ENCODE measurements around the gene ME1. TPM values are rescaled to one million over a fixed set of nuclear protein-coding genes. Genes with fewer than 3 reads are reported as not detected.

ME1 gene
- 10 to 100 TPM; 11.0 to 11.4 TPM for total RNA-seq

DNA sequence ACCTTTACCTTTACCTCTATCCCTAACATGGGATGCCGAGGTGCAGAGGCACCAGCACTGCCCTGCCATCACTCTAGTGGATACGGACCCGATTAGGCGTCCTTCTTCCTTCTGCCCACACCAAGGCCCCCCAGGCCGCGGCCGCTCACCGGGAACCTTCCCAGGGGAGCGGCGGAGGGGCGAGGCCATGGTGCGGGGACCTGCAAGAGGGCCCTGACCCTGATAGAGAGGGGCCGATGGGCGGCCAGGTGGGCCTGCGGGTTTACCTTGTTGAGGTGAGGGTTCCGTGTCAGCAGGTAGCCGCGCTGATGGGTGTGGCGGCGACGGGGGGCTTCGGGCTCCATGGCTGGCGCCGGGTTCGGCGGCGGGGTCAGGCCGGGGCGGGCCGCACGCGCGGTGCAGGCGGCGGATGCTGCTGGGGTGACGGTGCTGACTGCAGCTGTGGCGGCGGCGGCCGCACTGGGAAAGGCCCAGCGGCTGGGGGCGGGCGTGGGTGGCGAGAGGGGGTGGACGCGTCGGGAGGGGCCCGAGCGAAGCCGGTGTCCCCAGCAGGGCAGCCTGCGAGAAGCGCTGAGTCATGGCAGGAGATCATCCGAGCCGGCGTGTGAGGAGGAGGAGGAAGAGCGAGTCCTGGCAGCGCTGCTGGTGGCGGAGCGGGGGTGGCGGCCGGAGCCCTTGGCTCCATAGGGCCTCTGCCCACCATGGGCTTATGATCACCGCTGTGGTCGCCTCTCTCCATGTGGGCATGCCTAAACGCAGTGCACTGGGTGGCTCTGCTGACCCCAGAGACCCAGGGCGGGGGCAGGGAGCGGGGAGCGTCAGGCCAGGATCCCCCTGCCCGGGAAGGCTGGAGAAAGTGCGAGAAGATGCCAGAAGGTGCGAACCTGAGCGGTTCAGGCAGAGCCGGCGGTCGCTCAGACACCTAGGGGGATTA lies at the start of gene ME1:
TSS of gene ME1 (minus strand) at position 441 of the 934 bp plus-strand sequence. CDS start at position 344, 97 bp downstream.
- no peaks in the 10 kb centered on the region for H3K9me3 ChIP-seq
- no peaks in the 10 kb centered on the region for H3K4me1 ChIP-seq
- H3K27me3 ChIP-seq: no peaks in the 10 kb centered on the region
- peak within 1 kb of the TSS; percentile 68 to 81 for H3K9ac ChIP-seq (ENCODE audit: low read depth in 2 of 2, low read length in 2 of 2)
- no peaks in the 10 kb centered on the region for H3K36me3 ChIP-seq
- peak; percentile 83 for DNase-seq
- H3K4me3 ChIP-seq: peak within 1 kb of the TSS; percentile 70
- intact Hi-C loops (cut with DNase I): no loop called here
- H3K27ac ChIP-seq: peak within 1 kb of the TSS; percentile 58
- TF ChIP-seq, protein P1, sequence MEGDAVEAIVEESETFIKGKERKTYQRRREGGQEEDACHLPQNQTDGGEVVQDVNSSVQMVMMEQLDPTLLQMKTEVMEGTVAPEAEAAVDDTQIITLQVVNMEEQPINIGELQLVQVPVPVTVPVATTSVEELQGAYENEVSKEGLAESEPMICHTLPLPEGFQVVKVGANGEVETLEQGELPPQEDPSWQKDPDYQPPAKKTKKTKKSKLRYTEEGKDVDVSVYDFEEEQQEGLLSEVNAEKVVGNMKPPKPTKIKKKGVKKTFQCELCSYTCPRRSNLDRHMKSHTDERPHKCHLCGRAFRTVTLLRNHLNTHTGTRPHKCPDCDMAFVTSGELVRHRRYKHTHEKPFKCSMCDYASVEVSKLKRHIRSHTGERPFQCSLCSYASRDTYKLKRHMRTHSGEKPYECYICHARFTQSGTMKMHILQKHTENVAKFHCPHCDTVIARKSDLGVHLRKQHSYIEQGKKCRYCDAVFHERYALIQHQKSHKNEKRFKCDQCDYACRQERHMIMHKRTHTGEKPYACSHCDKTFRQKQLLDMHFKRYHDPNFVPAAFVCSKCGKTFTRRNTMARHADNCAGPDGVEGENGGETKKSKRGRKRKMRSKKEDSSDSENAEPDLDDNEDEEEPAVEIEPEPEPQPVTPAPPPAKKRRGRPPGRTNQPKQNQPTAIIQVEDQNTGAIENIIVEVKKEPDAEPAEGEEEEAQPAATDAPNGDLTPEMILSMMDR (IDR thresholded peaks at IDR 0.05): no peak

- Histone ChIP-seq H3K9ac (ENCODE audit: low read depth in 2 of 2, low read length in 2 of 2) (no peak overlapping the region), H3K27ac (no peak overlapping the region), H3K36me3 (no peaks in the 10 kb centered on the region), H3K9me3 (no peaks in the 10 kb centered on the region), H3K27me3 (no peaks in the 10 kb centered on the region), H3K4me1 (no peaks in the 10 kb centered on the region), H3K4me3 (no peak overlapping the region)
- intact Hi-C loops (cut with DNase I): no loop called here
- TF ChIP-seq, protein P1 (IDR thresholded peaks at IDR 0.05): no peak
- no peak for DNase-seq
Observed at GRCh38 chr6:83480470-83480869, 49.6 kb upstream of the ME1 start.

GRCh38 chr6:83479389-83479788 lies 48.5 kb upstream of the ME1 start:
- Histone ChIP-seq H3K4me1 (no peaks in the 10 kb centered on the region), H3K9me3 (no peaks in the 10 kb centered on the region), H3K4me3 (no peak overlapping the region), H3K9ac (ENCODE audit: low read depth in 2 of 2, low read length in 2 of 2) (no peak overlapping the region), H3K27me3 (no peaks in the 10 kb centered on the region), H3K27ac (no peak overlapping the region), H3K36me3 (no peaks in the 10 kb centered on the region)
- TF ChIP-seq, protein P1 (IDR thresholded peaks at IDR 0.05): no peak
- intact Hi-C loops (cut with DNase I): no loop called here
- DNase-seq: no peak

DNA sequence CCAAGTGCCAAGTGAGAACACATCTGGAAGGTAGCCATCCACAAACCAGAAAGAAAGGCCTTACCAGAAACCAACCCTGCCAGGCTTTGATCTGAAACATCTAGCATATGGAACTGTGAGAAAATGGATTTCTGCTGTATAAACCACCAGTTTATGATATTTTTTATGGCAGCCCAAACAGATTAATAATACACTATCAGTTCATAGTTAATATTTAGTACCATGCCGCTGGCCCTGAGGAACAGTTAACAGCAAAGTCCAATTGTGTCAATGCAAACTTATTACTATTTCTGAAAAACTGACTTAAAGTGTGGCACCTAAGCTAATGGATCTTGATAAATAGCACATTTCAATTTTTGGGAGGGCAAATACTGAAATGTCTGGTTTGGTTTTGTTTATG lies 46.1 kb upstream of the ME1 start:
- DNase-seq: no peak
- no peaks in the 10 kb centered on the region for H3K9me3 ChIP-seq
- H3K9ac ChIP-seq (ENCODE audit: low read depth in 2 of 2, low read length in 2 of 2): no peak overlapping the region
- H3K4me1 ChIP-seq: no peaks in the 10 kb centered on the region
- no peaks in the 10 kb centered on the region for H3K36me3 ChIP-seq
- H3K4me3 ChIP-seq: no peak overlapping the region
- no peaks in the 10 kb centered on the region for H3K27me3 ChIP-seq
- TF ChIP-seq, protein P1 (IDR thresholded peaks at IDR 0.05): no peak
- intact Hi-C loops (cut with DNase I): no loop called here
- H3K27ac ChIP-seq: no peak overlapping the region

GRCh38 chr6:83474309-83474708 lies 43.5 kb upstream of the ME1 start:
- intact Hi-C loops (cut with DNase I): no loop called here
- H3K4me1 ChIP-seq: no peaks in the 10 kb centered on the region
- H3K9ac ChIP-seq (ENCODE audit: low read depth in 2 of 2, low read length in 2 of 2): no peak overlapping the region
- no peaks in the 10 kb centered on the region for H3K36me3 ChIP-seq
- no peak overlapping the region for H3K4me3 ChIP-seq
- no peak overlapping the region for H3K27ac ChIP-seq
- TF ChIP-seq, protein P1 (IDR thresholded peaks at IDR 0.05): no peak
- DNase-seq: no peak
- no peaks in the 10 kb centered on the region for H3K9me3 ChIP-seq
- no peaks in the 10 kb centered on the region for H3K27me3 ChIP-seq

Data from colonic mucosa (tissue), 4 donors.